ENCODE measurements around the gene KCTD8. TPM values are rescaled to one million over a fixed set of nuclear protein-coding genes. Genes with fewer than 3 reads are reported as not detected.

The KCTD8 gene
- polyA plus RNA-seq, 1 donor from 2014 or later = 0.71 TPM

DNA sequence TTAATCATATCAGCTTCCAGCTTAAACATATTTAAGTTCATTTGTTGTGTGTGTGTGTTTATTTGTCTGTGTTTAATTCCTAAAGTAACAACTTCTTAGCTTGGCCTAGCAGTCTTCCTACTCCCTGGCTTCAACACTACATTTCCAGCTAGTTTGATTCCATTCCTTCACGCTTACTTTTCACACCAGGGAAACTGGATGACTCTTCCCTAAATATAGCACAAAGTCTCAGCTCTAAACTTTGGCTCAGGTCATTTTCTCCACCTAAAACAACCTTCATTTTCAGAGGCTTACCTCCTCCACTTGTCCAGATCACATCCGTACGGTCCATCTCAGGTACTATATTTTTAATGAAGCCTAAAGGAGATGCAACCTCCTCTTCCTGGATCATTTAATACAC lies 94.4 kb downstream of the KCTD8 start:
- no peak overlapping the region for H3K4me3 ChIP-seq (ENCODE audit: low read length)

DNA sequence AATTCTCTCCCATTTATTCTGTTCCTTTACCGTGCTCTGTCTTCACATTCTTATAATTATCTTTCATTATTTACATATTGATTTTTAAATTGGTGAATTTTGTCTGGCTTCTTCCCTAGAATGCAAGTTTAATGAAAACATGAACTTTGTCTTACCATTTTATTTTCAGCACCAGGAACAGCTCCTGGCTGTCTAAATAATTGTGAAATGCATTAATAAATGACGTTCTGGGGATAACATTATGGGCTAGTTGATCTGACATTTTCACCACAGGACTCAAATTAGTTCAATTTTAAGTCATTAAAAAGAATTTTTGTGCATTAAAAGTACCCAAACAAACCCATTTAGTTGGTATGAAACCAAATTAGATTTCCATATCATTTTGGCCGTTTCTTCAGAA lies 97.5 kb downstream of the KCTD8 start:
- Histone ChIP-seq H3K4me3 (ENCODE audit: low read length) (no peak overlapping the region), H3K9me2 (ENCODE audit: insufficient read depth, low read length) (no peaks in the 10 kb centered on the region), H3K9me3 (ENCODE audit: low read length) (no peaks in the 10 kb centered on the region), H3K4me2 (ENCODE audit: low read length) (no peak overlapping the region), H3K36me3 (ENCODE audit: insufficient read depth, low read length) (no peaks in the 10 kb centered on the region), H3K79me2 (replicated peaks; ENCODE audit: insufficient read depth, low read length) (no peaks in the 10 kb centered on the region), H2AFZ (ENCODE audit: low read depth, low read length) (no peak overlapping the region), H4K20me1 (ENCODE audit: insufficient read depth) (no peaks in the 10 kb centered on the region), H3K27me3 (ENCODE audit: insufficient read depth, low read depth, low read length) (no peaks in the 10 kb centered on the region), H3K27ac (ENCODE audit: low read length) (no peak overlapping the region), H3K9ac (ENCODE audit: low read length) (no peak overlapping the region), H3F3A (ENCODE audit: insufficient read depth, low read length, poor library complexity, severe bottlenecking) (no peaks in the 10 kb centered on the region)
- TF ChIP-seq MXI1 (conservative IDR thresholded peaks at IDR 0.05; ENCODE audit: poor library complexity, severe bottlenecking) (no peak), TAF1 (IDR thresholded peaks at IDR 0.05; ENCODE audit: low read depth) (no peak), POLR2AphosphoS5 (IDR thresholded peaks at IDR 0.05) (no peak), EZH2 (IDR thresholded peaks at IDR 0.05; ENCODE audit: borderline replicate concordance, insufficient read depth, low read length, poor library complexity, severe bottlenecking) (no peak), SMC3 (conservative IDR thresholded peaks at IDR 0.05; ENCODE audit: poor library complexity) (no peak)
- TF ChIP-seq, protein P1, sequence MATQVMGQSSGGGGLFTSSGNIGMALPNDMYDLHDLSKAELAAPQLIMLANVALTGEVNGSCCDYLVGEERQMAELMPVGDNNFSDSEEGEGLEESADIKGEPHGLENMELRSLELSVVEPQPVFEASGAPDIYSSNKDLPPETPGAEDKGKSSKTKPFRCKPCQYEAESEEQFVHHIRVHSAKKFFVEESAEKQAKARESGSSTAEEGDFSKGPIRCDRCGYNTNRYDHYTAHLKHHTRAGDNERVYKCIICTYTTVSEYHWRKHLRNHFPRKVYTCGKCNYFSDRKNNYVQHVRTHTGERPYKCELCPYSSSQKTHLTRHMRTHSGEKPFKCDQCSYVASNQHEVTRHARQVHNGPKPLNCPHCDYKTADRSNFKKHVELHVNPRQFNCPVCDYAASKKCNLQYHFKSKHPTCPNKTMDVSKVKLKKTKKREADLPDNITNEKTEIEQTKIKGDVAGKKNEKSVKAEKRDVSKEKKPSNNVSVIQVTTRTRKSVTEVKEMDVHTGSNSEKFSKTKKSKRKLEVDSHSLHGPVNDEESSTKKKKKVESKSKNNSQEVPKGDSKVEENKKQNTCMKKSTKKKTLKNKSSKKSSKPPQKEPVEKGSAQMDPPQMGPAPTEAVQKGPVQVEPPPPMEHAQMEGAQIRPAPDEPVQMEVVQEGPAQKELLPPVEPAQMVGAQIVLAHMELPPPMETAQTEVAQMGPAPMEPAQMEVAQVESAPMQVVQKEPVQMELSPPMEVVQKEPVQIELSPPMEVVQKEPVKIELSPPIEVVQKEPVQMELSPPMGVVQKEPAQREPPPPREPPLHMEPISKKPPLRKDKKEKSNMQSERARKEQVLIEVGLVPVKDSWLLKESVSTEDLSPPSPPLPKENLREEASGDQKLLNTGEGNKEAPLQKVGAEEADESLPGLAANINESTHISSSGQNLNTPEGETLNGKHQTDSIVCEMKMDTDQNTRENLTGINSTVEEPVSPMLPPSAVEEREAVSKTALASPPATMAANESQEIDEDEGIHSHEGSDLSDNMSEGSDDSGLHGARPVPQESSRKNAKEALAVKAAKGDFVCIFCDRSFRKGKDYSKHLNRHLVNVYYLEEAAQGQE (IDR thresholded peaks at IDR 0.05; ENCODE audit: borderline replicate concordance) = no peak

More for the DNA sequence above, 94.4 kb downstream of the KCTD8 start:
- Histone ChIP-seq H3K79me2 (replicated peaks; ENCODE audit: insufficient read depth, low read length) (no peaks in the 10 kb centered on the region), H3K9ac (ENCODE audit: low read length) (no peak overlapping the region), H3K36me3 (ENCODE audit: insufficient read depth, low read length) (no peaks in the 10 kb centered on the region), H2AFZ (ENCODE audit: low read depth, low read length) (no peak overlapping the region), H3K9me3 (ENCODE audit: low read length) (no peaks in the 10 kb centered on the region), H3K27ac (ENCODE audit: low read length) (no peak overlapping the region), H3K9me2 (ENCODE audit: insufficient read depth, low read length) (no peaks in the 10 kb centered on the region), H3K27me3 (ENCODE audit: insufficient read depth, low read depth, low read length) (no peaks in the 10 kb centered on the region), H3K4me2 (ENCODE audit: low read length) (no peak overlapping the region), H3F3A (ENCODE audit: insufficient read depth, low read length, poor library complexity, severe bottlenecking) (no peaks in the 10 kb centered on the region), H4K20me1 (ENCODE audit: insufficient read depth) (no peaks in the 10 kb centered on the region)
- no peak for TF ChIP-seq POLR2AphosphoS5 (IDR thresholded peaks at IDR 0.05)
- TF ChIP-seq RAD21 (conservative IDR thresholded peaks at IDR 0.05) = no peak
- TF ChIP-seq, protein P2, sequence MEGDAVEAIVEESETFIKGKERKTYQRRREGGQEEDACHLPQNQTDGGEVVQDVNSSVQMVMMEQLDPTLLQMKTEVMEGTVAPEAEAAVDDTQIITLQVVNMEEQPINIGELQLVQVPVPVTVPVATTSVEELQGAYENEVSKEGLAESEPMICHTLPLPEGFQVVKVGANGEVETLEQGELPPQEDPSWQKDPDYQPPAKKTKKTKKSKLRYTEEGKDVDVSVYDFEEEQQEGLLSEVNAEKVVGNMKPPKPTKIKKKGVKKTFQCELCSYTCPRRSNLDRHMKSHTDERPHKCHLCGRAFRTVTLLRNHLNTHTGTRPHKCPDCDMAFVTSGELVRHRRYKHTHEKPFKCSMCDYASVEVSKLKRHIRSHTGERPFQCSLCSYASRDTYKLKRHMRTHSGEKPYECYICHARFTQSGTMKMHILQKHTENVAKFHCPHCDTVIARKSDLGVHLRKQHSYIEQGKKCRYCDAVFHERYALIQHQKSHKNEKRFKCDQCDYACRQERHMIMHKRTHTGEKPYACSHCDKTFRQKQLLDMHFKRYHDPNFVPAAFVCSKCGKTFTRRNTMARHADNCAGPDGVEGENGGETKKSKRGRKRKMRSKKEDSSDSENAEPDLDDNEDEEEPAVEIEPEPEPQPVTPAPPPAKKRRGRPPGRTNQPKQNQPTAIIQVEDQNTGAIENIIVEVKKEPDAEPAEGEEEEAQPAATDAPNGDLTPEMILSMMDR (IDR thresholded peaks at IDR 0.05; ENCODE audit: poor library complexity, severe bottlenecking) = no peak
- no peak for TF ChIP-seq SMC3 (conservative IDR thresholded peaks at IDR 0.05; ENCODE audit: poor library complexity)
- TF ChIP-seq EP300 (conservative IDR thresholded peaks at IDR 0.05; ENCODE audit: poor library complexity, severe bottlenecking) = no peak
- no peak for TF ChIP-seq EZH2 (IDR thresholded peaks at IDR 0.05; ENCODE audit: borderline replicate concordance, insufficient read depth, low read length, poor library complexity, severe bottlenecking)
- no peak for TF ChIP-seq TAF1 (IDR thresholded peaks at IDR 0.05; ENCODE audit: low read depth)
- TF ChIP-seq MXI1 (conservative IDR thresholded peaks at IDR 0.05; ENCODE audit: poor library complexity, severe bottlenecking) = no peak
- TF ChIP-seq, protein P1 (IDR thresholded peaks at IDR 0.05; ENCODE audit: borderline replicate concordance) = no peak
